HFFc6 (cell line): ENCODE results near the gene PARVG. TPM values are rescaled to one million over a fixed set of nuclear protein-coding genes. Genes with fewer than 3 reads are reported as not detected.

Source experiments
- DNase-seq: peaks from one replicate; pipeline ENCODE4 v3.0.0-alpha.2; 2018
- H3K27ac Mint-ChIP-seq: 2 replicates; pipeline ENCODE4 v1.8.0; 2020; ENCODE audit warnings: mild to moderate bottlenecking, mixed read lengths
- H3K27me3 Mint-ChIP-seq: 2 replicates; pipeline ENCODE4 v1.8.0; 2021; ENCODE audit warnings: mild to moderate bottlenecking, moderate library complexity, mixed read lengths; ENCODE audit not compliant: insufficient read depth
- H3K36me3 Mint-ChIP-seq: 2 replicates; pipeline ENCODE4 v1.8.0; 2021; ENCODE audit warnings: low read depth, mixed read lengths
- H3K4me1 Mint-ChIP-seq: 2 replicates; pipeline ENCODE4 v1.8.0; 2020; ENCODE audit warnings: low read depth, mixed read lengths
- H3K4me3 Mint-ChIP-seq: 2 replicates; pipeline ENCODE4 v1.8.0; 2020; ENCODE audit warnings: mild to moderate bottlenecking, moderate library complexity, mixed read lengths
- H3K9me3 Mint-ChIP-seq: 2 replicates; pipeline ENCODE4 v1.8.0; 2020; ENCODE audit warnings: mild to moderate bottlenecking, mixed read lengths
- CTCF ChIP-seq: fragments of 200-600 bp; sonication (generic); IDR thresholded peaks from 2 replicates; pipeline ENCODE4 v1.5.0; 2021; ENCODE audit warnings: antibody characterized with exemption, mild to moderate bottlenecking
- total RNA-seq, 6 experiments: library from RNA; stranded (reverse); fragmentation: NEBNext Ultra II Directional; extraction: Animal tissue kit (Norgen Biotek cat#: 25700); gene quantifications; 2 replicates in 1 of 6; 3 replicates in 5 of 6; pipeline ENCODE4 v1.2.3, GENCODE V29; 2021

The PARVG gene
- total RNA-seq, 6 experiments from 2014 or later = not detected

GRCh38 chr22:44192816-44193534 lies 12.2 kb downstream of the PARVG start:
- Mint-ChIP-seq H3K4me1 (no peaks in the 10 kb centered on the region), H3K9me3 (no peaks in the 10 kb centered on the region), H3K27me3 (peaks cover 23% of the 10 kb centered on the region), H3K27ac (no peak overlapping the region), H3K36me3 (no peaks in the 10 kb centered on the region), H3K4me3 (no peak overlapping the region)
- no peak for DNase-seq
- no peak for TF ChIP-seq CTCF

GRCh38 chr22:44193535-44193891 lies 12.8 kb downstream of the PARVG start:
- DNase-seq = no peak
- Mint-ChIP-seq H3K27ac (no peak overlapping the region), H3K36me3 (no peaks in the 10 kb centered on the region), H3K9me3 (no peaks in the 10 kb centered on the region), H3K4me1 (no peaks in the 10 kb centered on the region), H3K4me3 (no peak overlapping the region), H3K27me3 (peaks cover 23% of the 10 kb centered on the region)
- no peak for TF ChIP-seq CTCF

GRCh38 chr22:44194569-44194968 lies 13.8 kb downstream of the PARVG start:
- no peak overlapping the region for H3K4me3 Mint-ChIP-seq
- no peak for TF ChIP-seq CTCF
- no peaks in the 10 kb centered on the region for H3K9me3 Mint-ChIP-seq
- H3K27ac Mint-ChIP-seq = no peak overlapping the region
- H3K27me3 Mint-ChIP-seq = peaks cover 29% of the 10 kb centered on the region
- no peaks in the 10 kb centered on the region for H3K36me3 Mint-ChIP-seq
- no peak for DNase-seq
- H3K4me1 Mint-ChIP-seq = no peaks in the 10 kb centered on the region

- Mint-ChIP-seq H3K4me3 (no peak overlapping the region), H3K27ac (no peak overlapping the region)
- no peak for DNase-seq
Measured at GRCh38 chr22:44195189-44195871, 14.6 kb downstream of the PARVG start.

GRCh38 chr22:44196241-44196640 lies 15.5 kb downstream of the PARVG start:
- no peaks in the 10 kb centered on the region for H3K9me3 Mint-ChIP-seq
- no peak for TF ChIP-seq CTCF
- H3K4me3 Mint-ChIP-seq = no peak overlapping the region
- no peaks in the 10 kb centered on the region for H3K4me1 Mint-ChIP-seq
- no peak for DNase-seq
- no peak overlapping the region for H3K27ac Mint-ChIP-seq
- peaks cover 25% of the 10 kb centered on the region for H3K27me3 Mint-ChIP-seq
- H3K36me3 Mint-ChIP-seq = no peaks in the 10 kb centered on the region

More at GRCh38 chr22:44195189-44195871, 14.6 kb downstream of the PARVG start:
- Mint-ChIP-seq H3K9me3 (no peaks in the 10 kb centered on the region), H3K36me3 (no peaks in the 10 kb centered on the region), H3K27me3 (peaks cover 28% of the 10 kb centered on the region), H3K4me1 (no peaks in the 10 kb centered on the region)
- TF ChIP-seq CTCF = no peak
